C1 segment of cervical spinal cord (tissue), 14 donors: Measurements from ENCODE around the gene THBD.

Experiments
- DNase-seq, 14 donors: peaks; one replicate each; lab custom pipeline; 2025; lab: John Stamatoyannopoulos, UW

The THBD gene

GRCh38 chr20:23035731-23036130 is 13.7 kb downstream of the THBD start:
- DNase-seq = no peak

- DNase-seq = no peak
These were observed 14.5 kb downstream of the THBD start, which contains the start of gene SSTR4 for GRCh38 chr20:23034721-23035671. SSTR4 (plus strand) TSS chr20:23035312; CDS start chr20:23035484, 172 bp downstream.

DNA sequence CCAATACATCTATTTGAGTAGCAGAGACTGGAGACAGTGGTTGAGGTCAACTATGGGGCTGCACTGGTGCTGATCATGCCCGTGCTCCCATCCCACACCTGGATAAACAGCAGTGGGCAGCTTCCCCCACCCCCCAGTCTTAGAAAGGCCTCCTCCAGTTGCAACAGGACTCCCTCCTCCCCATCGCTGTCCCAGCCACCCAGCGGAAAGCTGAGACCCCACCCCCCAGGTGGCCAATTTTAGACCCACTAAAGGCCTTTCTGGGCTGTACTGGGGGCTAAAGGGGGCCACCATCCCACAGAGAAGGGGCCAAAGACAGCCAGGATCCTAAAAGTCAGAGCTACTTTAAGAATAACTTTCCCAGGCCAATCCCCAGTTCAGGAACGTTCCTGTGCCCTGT is 15.6 kb downstream of the THBD start:
- no peak for DNase-seq

- DNase-seq = no peak
These were observed 16.8 kb downstream of the THBD start for GRCh38 chr20:23032750-23033078.

DNA sequence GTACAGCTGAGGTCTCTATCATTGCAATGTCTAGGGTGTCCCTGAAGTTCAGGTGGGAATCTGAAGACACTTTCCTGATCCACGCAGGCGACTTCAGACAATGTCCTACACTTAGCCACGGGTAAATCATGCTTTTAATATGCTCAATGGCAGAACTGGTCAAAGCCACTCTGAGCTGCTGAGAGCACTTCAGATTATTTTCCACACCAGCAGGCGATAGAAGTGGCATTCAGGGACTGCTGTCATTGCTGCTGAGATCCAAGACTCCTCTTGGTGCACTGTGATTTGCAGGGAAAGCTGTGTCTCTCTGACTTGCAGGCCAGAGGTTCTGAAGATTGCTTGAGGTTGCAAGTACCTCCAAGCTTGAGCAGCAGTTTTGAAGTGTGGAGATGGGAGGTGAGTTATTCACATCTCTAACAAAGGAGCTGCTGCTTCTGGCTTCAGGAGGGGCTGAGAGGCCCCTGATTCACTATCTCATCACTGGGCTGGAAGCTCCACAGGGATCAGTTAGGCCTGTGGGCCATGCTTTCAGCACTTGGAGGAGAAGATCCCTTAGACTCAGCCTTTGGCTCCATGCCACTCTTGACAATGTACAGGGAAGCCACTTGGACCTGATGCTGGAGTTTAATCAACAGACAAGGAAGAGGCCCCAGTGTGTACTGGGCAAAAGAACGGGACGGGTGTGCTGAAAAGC is 17.3 kb downstream of the THBD start:
- no peak for DNase-seq

DNA sequence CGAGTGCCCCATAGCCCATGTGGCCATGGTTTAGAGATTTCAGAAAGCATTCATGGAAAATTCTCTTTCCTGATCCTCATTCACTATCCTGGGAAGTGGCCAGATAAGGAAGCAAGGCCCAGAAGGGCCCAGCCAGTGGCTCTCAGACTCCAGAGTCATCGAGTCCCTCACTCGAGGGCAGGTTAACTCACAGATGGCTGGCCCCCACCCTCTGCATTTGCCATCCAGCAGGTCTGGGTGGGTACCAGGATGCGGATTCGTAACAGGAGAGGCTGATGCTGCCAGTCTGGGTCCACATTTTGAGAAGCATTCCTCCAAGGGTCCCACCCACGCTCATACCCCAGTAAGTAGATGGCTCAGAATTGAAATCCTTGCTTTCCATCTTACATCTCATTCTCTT is 18.1 kb downstream of the THBD start:
- no peak for DNase-seq

- DNase-seq = peak in 5 of 14 donors; percentile 6 to 23 (median 13)
These were observed 20.1 kb downstream of the THBD start for GRCh38 chr20:23029324-23029723.

DNA sequence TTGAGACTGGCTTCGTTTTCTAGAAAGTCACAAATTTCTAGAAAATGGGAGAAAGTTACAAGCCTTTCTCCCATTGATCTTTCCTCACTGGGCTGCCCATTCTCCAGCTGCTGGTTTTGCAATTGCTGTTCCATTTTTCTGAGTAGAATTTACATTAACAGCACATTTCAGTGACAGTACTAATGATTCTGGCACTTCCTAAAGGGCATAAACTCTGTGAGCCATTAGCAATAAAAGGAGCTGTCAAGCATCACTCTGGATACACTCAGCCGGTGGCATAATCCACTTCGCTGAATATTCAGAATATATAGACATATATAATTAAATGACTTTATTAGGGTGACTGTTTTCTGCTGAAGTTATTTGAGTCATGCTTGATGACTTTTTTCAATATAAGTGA is 21.1 kb downstream of the THBD start:
- DNase-seq = no peak

DNA sequence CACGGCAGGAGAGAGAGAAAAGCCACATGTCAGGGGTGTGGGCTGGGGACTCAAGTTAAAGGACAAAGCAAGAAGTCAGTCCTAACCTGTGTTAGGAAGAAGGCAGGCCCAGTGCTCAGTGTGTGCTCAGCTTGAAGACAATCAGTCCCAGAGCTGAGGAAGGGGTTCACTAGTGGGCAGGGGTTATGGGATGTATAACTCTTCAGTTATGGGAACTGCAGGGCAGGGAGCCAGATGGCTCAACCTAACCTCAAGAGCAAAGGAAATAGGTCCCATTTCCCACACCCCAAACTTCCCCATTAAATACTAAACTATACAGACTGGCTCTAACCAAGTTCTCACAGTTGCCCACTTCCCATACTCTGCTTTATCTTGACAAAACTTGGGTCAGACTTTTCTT is 21.8 kb downstream of the THBD start:
- DNase-seq = peak in 1 of 14 donors; percentile 27

GRCh38 chr20:23025503-23025902 is 24.0 kb downstream of the THBD start:
- DNase-seq = peak in 2 of 14 donors; percentile 35 to 39

GRCh38 chr20:23024701-23025100 is 24.8 kb downstream of the THBD start:
- DNase-seq = no peak

DNA sequence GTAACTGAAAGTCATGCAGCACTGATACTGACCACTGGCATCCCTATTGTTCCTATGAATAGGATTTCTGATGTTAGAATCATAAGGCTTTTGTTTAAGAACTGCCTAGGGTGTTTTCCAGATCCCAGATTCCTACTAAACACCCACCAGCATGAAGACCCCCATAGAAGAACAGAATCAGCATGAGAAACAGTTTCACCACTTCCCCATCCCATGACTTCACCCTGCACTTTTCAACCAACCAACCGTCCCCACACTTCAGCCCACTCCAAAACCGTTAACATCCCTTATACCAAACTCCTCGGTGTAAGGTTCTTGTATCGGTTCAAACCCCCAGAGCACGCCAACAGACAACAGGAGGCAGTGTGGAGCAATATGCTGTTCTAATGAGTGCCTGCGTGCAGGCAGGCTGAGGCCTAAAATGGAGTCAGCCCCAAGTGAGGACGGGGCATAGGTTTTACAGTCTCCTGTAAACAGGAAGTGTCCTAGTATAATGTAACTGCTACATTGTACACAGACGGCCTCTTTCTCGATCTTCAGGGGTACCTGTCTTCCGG is 25.8 kb downstream of the THBD start:
- no peak for DNase-seq

GRCh38 chr20:23022849-23023248 is 26.6 kb downstream of the THBD start:
- no peak for DNase-seq

GRCh38 chr20:23021951-23022350 is 27.5 kb downstream of the THBD start:
- no peak for DNase-seq

DNA sequence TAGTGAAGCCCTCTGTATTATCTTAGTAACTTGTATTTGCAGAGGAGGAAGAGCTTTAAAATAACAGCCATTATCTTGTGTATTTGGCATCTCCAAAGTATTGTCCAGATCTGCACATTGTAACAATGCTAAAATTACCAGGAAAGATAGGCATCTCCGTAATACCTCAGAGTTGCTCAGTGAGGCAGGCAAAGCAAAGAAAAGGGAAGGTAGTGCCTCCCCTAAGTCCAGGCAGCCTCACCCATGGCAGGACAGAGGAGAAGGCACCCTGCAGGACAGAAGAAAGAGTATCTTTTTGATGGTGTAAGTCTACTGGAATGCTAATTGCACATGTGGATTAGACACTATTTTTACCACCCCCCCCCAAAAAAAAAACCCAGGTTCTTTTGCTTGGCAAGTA is 27.9 kb downstream of the THBD start:
- no peak for DNase-seq

DNA sequence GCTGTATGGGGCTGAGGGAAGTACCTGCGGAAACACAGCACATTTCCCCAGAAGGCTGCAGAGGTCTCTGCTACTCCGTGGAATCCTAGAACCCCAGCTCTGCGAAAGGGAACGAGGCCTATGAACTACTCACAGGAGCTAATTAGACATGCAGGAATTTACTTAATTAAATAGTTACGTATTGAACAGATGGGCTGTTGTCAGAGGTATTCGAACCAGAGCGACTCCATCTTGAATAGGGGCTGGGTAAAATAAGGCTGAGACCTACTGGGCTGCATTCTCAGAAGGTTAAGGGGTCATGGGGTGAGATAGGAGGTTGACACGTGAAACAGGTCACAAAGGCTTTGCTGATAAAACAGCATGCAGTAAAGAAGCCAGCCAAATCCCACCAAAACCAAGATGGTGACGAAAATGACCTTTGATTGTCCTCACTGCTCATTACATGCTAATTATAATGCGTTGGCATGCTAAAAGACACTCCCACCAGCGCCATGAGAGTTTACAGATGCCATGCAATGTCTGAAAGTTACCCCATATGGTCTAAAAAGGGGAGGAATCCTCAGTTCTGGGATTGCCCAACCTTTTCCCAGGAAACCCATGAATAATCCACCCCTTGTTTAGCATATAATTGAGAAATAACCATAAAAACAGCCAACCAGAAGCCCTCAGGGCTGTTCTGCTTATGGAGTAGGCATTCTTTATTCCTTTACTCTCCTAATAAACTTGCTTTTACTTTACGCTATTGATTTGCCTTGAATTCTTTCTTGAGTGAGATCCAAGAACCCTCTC is 29.0 kb downstream of the THBD start:
- no peak for DNase-seq

DNA sequence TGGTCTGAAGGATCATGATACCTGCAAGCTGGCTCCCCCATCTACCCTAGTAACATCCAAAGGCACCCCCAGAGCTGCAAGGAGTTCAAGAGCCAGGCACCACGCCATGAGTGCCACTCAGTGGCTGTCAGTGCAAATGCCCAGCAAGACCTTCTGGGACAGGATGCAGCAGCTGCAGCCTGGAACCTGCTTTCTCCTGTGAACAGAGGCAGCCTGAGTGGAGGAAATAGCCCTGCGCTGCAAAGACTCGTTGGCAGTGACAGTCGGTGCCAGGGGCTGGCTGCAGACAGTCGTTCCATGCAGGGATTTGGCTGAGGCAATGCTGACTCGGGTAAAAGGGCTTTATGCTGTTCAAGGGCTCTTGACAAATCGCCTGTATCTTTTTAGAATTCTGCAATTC is 30.1 kb downstream of the THBD start:
- peak in 11 of 14 donors; percentile 7 to 41 (median 35) for DNase-seq

DNA sequence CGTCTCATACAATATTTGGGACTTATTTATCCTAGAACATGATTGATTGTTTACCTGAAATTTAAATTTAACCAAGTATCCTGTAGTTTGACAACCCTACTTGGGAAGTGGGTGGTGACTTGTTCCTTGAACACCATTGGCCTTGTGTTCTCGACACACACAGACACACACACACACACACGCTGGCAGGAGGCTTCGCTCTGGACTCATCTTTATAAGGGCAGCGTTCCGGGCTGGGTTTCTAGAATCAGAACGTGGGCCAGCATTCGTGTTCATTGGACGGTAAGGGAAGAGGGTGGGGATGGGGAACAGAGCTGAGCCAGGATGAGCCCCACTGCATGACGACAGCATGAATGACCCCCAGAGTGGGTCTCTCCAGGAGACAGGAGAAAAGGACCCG is 30.5 kb downstream of the THBD start:
- peak in 2 of 14 donors; percentile 6 to 35 for DNase-seq

DNA sequence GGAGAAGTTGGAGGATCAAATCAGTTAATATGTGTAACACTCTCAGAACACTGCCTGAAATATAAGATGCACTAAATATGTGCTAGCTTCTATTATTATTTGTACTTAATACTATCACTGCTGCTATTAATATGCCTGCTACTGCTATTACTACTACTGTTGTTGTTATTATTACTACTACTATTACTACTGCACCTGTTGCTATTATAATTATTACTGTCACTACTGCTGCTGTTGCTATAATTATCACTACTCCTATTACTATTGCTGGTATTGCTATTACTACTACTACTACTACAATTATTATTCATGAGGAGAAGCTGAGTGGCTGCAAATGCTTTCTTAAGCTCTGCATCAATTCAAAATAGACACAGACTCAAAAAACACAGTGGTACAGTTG is 31.0 kb downstream of the THBD start:
- DNase-seq = no peak

DNA sequence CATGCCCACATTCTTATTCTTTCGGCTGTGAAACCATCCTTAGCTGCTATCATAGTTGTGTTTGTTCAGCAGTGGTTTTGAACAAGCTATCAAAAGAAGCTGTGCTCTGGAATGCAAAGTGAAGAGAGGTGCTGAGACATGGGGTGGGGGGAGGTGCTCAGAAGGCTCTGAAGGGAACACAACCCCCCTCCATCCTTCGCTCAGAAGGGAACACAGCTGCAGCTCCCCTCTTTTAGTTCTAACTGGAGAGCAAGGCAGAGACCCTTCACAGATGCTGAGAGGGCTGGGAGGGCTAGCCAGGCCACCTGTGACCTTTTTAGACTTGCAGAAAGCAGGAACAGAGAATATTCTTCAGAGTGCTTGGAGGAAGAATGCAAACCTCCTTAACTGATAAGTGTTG is 32.0 kb downstream of the THBD start:
- no peak for DNase-seq

- no peak for DNase-seq
These were observed 36.0 kb downstream of the THBD start for GRCh38 chr20:23013429-23013828.
